SJSA1 (cell line): ENCODE measurements around the gene TRMT112. TPM values are rescaled to one million over a fixed set of nuclear protein-coding genes. Genes with fewer than 3 reads are reported as not detected.
A peak's percentile ranks its signal among the peaks of the same experiment; 100 is the strongest.
"Not testable (repeated sequence)": the region's sequence is repeated elsewhere in the genome, so short reads cannot be mapped to it uniquely, and the experiment has no call there.

Experiments used
- DNase-seq, 2 experiments: peaks; one replicate each; pipeline ENCODE4 v3.0.0-alpha.2; 2015 to 2020; ENCODE audit warnings: low spot score in 2 of 2, low read depth in 1 of 2
- H3K27ac ChIP-seq: fragments of 250-450 bp; sonication (Bioruptor Pico); 2 replicates; pipeline ENCODE4 v1.5.1; 2020; ENCODE audit warnings: mild to moderate bottlenecking, moderate library complexity
- H3K27me3 ChIP-seq: fragments of 250-450 bp; sonication (Bioruptor Pico); replicated peaks from 2 replicates; pipeline ENCODE4 v1.5.1; 2020; ENCODE audit warnings: mild to moderate bottlenecking, moderate library complexity
- H3K36me3 ChIP-seq: fragments of 250-450 bp; sonication (Bioruptor Pico); 2 replicates; pipeline ENCODE4 v1.5.1; 2020; ENCODE audit warnings: mild to moderate bottlenecking
- H3K4me1 ChIP-seq: fragments of 250-450 bp; sonication (Bioruptor Pico); replicated peaks from 2 replicates; pipeline ENCODE4 v1.6.1; 2021; ENCODE audit warnings: mild to moderate bottlenecking
- H3K4me3 ChIP-seq: fragments of 250-450 bp; sonication (Bioruptor Pico); 2 replicates; pipeline ENCODE4 v1.5.1; 2020; ENCODE audit warnings: mild to moderate bottlenecking
- H3K9me3 ChIP-seq: fragments of 250-450 bp; sonication (Bioruptor Pico); replicated peaks from 2 replicates; pipeline ENCODE4 v1.5.1; 2020; ENCODE audit warnings: mild to moderate bottlenecking
- total RNA-seq: library from RNA; depleted of rRNA; stranded (reverse); fragments of >200 nt; shearing (Covaris generic); gene quantifications from 2 replicates; pipeline ENCODE4 v1.2.3, GENCODE V29; 2014

The TRMT112 gene
- total RNA-seq, 1 experiment from 2014 or later: 506 TPM

DNA sequence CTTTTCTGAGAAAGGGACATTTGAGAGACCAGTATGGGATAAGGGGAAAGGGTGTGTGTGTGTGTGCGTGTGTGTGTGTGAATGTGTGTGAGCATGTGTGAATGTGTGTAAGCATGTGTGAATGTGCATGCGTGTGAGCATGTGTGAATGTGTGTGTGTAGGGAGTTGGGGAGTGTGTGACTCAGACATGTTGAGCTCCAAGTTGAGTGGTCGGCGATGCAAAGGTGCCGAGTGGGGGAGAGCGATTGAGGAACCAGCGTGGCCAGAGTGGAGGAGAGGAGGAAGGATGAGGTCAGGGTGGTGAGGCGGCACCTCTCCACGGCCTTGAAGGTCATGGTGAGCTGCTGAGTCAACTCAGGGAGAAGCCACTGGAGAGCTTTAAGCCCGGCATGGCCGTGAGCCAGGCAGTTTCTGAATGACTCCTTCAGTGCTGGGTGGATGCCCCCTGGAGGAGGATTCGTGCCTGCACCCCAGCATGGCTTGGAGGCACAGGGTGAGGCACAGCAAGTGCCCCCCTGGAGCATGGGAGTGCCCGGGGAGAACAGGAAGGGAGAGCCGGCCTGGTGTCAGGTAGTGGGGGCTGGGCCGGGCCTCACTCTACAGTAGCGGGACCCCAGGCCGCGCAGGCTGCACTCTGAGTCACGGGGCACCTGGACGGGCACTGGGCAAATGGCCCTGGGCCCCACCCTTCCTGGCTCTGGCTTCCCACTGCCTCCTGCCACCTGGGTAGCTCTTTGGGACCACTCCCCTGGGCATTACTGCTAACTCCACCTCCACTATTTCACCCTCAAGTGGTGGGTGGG lies 14.4 kb upstream of the TRMT112 start:
- peak; percentile 68 to 92 for DNase-seq
- no peaks in the 10 kb centered on the region for H3K9me3 ChIP-seq
- H3K4me3 ChIP-seq: no peak overlapping the region
- H3K4me1 ChIP-seq: peaks cover 18% of the 10 kb centered on the region
- H3K27me3 ChIP-seq: no peaks in the 10 kb centered on the region
- no peak overlapping the region for H3K27ac ChIP-seq
- H3K36me3 ChIP-seq: no peaks in the 10 kb centered on the region

DNA sequence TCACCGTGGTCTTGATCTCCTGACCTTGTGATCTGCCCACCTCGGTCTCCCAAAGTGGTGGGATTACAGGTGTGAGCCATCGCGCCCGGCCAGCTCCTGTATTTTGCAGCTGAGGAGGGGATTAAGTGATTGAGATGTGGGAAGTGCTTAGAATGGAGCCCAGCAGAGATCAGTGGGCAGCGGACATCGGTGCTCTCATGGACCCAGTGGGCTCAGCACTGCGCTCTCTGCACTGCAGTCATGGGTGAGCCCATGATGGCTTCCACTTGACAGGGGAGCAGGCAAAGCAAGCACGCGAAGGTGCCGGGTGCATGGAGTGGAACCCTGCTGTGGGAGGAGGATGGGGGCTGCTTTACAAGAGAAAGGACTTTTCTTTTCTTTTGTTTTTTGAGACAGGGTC lies 13.5 kb upstream of the TRMT112 start:
- DNase-seq: no peak
- H3K27ac ChIP-seq: no peak overlapping the region
- no peaks in the 10 kb centered on the region for H3K27me3 ChIP-seq

DNA sequence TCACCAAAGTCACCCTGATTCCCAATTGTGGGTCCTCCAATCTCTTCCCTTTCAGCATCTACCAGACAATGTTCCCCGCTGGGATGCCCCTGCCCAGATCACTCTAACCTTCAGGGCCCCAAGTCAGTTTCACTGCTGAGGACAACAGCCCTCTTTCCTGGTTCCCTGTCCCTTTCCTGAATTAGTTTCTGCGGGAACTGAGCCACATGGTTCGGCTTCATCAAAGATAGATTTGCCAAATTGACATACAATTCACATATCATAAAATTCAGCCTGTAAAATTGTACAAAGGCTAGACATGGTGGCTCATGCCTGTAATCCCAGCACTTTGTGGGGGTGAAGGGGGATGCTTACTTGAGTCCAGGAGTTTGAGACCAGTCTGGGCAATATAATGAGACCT lies 10.6 kb upstream of the TRMT112 start:
- H3K4me1 ChIP-seq: peaks cover 9% of the 10 kb centered on the region

More for the DNA sequence above, 13.5 kb upstream of the TRMT112 start:
- Histone ChIP-seq H3K9me3 (no peaks in the 10 kb centered on the region), H3K4me3 (no peak overlapping the region), H3K36me3 (no peaks in the 10 kb centered on the region), H3K4me1 (peaks cover 18% of the 10 kb centered on the region)

DNA sequence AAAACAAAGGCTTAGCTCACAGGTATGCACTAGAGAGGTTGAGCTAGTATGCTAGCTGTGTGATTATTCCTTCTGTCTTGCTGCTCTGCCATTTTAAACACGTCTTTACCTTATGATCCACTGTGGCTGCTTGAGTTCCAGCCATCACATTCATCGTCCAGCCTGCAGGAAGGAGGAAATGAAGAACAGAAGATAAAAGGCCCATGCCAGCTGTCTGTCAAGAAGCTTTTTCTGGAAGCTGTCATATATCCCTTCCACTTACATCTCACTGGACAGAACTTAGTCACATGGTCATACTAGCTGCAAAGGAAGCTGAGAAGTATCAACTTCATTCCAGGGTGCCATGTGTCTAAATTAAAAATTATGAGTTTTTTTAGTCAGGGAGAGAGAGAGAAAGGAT lies 10.0 kb upstream of the TRMT112 start:
- no peak overlapping the region for H3K4me3 ChIP-seq
- H3K9me3 ChIP-seq: no peaks in the 10 kb centered on the region
- peaks cover 9% of the 10 kb centered on the region for H3K4me1 ChIP-seq
- DNase-seq: no peak
- no peak overlapping the region for H3K27ac ChIP-seq
- peaks cover 6% of the 10 kb centered on the region for H3K36me3 ChIP-seq
- H3K27me3 ChIP-seq: no peaks in the 10 kb centered on the region

More for the DNA sequence above, 10.6 kb upstream of the TRMT112 start:
- no peak for DNase-seq
- Histone ChIP-seq H3K36me3 (peaks cover under 1% of the 10 kb centered on the region), H3K4me3 (no peak overlapping the region), H3K9me3 (no peaks in the 10 kb centered on the region), H3K27ac (no peak overlapping the region), H3K27me3 (no peaks in the 10 kb centered on the region)

DNA sequence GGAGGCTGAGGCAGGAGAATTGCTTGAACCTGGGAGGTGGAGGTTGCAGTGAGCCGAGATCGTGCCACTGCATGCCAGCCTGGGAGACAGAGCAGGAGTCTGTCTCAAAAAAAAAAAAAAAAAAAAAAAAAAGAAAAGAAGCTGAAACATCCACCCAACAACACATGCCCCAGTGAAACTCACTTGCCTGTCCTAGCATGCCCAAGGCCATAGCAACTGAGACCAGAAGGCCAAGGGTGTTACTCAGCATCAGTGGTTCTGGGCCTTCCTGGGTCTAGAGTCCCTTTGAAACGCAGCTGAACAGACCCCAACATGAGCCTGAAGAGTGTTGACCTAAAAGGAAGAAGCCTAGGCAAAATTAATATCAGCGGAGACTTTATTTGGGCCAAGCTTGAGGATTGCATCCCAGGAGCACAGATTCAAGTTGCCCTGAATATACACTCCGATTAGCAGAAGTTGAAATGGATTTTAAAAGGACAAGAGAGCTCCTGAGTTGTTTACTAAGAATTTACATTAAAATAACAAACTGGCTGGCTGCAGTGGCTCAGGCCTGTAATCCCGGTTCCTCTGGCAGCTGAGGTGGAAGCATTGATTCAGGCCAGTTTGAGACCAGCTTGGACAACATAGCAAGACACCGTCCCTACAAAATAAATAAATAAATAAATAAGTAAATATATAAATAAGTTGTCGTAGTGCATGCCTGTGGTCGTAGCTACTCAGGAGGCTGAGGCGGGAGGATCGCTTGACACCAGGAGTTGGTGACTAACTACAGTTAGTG lies 7.5 kb upstream of the TRMT112 start:
- H3K4me1 ChIP-seq: peaks cover 10% of the 10 kb centered on the region
- H3K36me3 ChIP-seq: peaks cover 11% of the 10 kb centered on the region
- H3K4me3 ChIP-seq: no peak overlapping the region
- no peak for DNase-seq
- no peaks in the 10 kb centered on the region for H3K9me3 ChIP-seq
- H3K27me3 ChIP-seq: no peaks in the 10 kb centered on the region
- no peak overlapping the region for H3K27ac ChIP-seq

DNA sequence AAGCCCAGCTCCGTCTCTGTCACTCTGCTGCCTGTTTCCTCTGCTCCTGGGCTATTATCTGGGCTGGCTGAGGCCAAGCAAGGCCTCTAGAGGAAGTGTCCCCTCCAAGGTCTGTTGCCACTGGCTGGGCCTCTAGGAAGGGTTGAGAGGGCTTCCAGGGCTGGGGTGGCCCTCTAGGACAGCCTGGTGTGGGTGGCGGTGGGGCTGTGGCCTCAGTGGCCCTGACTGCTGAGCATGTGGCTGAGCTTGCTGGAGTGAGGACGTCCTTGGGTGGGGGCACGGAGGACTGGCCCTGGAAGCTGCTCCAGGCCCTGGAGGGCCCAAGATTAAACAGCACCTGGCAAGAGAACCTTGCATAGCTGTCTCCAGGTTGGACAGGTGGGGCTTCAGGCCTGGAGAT lies 6.6 kb upstream of the TRMT112 start:
- not testable (repeated sequence) for DNase-seq, H3K27ac ChIP-seq, H3K27me3 ChIP-seq, H3K9me3 ChIP-seq, H3K4me3 ChIP-seq
- H3K4me1 ChIP-seq: peaks cover 13% of the 10 kb centered on the region
- H3K36me3 ChIP-seq: peaks cover 11% of the 10 kb centered on the region

DNA sequence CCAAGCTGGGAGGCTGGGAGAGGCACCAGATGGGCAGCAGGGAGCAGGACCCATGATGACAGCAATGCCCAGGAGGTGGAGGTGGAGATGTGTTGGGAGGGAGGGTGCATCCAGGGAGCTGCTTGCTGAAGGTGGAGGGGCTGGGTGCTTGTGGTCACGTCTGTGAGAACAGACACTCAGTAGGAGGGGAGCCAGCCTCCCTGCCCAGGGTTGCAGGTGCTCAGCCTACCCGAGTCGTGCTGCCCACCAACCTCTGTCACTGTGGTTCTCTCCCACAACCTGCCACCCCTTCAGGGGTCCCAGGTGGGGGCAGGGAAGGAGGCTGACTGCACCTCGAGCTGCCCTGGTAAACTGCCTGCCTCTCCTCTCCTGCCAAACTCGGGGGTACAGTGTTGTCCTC lies 6.0 kb upstream of the TRMT112 start:
- no peak for DNase-seq
- Histone ChIP-seq H3K27me3 (no peaks in the 10 kb centered on the region), H3K27ac (no peak overlapping the region), H3K4me3 (no peak overlapping the region), H3K4me1 (peaks cover 15% of the 10 kb centered on the region), H3K9me3 (no peaks in the 10 kb centered on the region), H3K36me3 (peaks cover 11% of the 10 kb centered on the region)

DNA sequence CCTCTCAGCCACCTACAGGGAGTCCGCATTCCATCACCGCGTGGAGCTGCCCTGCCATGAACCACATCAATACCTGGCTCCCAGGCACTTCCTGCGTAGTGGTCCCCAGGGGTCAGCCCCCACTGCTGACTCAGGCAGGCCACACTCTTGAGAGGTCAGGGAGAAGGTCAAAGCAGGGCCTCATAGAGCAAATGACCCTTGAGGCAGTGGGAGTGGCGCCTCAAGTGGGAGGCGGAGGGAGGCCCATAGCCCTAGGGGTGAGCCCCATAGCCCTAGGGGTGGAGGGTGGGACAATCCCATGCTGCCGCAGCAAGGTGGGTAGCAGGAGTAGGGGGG lies 5.5 kb upstream of the TRMT112 start:
- Histone ChIP-seq H3K36me3 (peaks cover 11% of the 10 kb centered on the region), H3K27ac (no peak overlapping the region), H3K4me3 (no peak overlapping the region), H3K4me1 (peaks cover 15% of the 10 kb centered on the region), H3K27me3 (no peaks in the 10 kb centered on the region), H3K9me3 (no peaks in the 10 kb centered on the region)
- DNase-seq: no peak

DNA sequence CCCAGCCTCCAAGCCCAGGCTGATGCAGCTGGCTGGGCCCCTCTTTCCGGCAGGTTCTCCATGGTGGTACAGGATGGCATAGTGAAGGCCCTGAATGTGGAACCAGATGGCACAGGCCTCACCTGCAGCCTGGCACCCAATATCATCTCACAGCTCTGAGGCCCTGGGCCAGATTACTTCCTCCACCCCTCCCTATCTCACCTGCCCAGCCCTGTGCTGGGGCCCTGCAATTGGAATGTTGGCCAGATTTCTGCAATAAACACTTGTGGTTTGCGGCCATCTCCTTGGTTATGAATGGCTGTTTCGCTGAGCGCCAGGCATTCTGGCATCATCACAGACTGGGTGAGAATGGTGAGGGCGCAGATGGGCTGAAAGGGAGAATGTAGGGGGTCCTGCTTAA lies 4.2 kb upstream of the TRMT112 start:
- Histone ChIP-seq H3K4me3 (no peak overlapping the region), H3K36me3 (peaks cover 19% of the 10 kb centered on the region), H3K9me3 (no peaks in the 10 kb centered on the region), H3K4me1 (peaks cover 19% of the 10 kb centered on the region), H3K27ac (no peak overlapping the region), H3K27me3 (no peaks in the 10 kb centered on the region)
- peak; percentile 66 to 75 for DNase-seq

DNA sequence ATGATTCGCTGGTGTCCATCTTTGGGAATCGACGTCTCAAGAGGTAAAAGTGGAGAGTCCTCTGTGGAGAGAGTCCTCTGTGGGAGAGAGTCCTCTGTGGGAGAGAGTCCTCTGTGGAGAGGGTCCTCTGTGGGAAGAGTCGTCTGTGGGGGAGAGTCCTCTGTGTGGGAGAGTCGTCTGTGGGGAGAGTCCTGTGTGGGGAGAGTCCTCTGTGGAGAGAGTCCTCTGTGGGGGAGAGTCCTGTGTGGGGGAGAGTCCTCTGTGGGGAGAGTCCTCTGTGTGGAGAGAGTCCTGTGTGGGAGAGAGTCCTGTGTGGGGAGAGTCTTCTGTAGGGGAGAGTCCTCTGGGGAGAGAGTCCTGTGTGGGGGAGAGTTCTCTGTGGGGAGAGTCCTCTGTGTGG lies 3.7 kb upstream of the TRMT112 start:
- H3K9me3 ChIP-seq: no peaks in the 10 kb centered on the region
- DNase-seq: no peak
- no peak overlapping the region for H3K27ac ChIP-seq
- H3K4me1 ChIP-seq: peaks cover 20% of the 10 kb centered on the region
- peaks cover 24% of the 10 kb centered on the region for H3K36me3 ChIP-seq
- H3K4me3 ChIP-seq: no peak overlapping the region
- no peaks in the 10 kb centered on the region for H3K27me3 ChIP-seq

DNA sequence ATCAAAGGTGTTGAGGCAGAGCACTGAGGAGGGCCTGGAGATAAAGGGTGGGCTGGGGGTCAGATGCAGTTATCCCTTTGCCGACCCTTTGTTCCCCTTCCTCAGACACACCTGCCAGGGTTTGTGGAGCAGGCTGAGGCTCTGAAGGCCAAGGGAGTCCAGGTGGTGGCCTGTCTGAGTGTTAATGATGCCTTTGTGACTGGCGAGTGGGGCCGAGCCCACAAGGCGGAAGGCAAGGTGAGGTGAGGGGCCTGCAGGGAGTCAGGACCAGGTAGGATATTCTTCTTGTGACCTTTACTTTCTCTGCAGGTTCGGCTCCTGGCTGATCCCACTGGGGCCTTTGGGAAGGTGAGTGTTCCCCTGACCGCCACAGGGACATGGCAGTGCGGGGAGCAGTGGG lies 3.2 kb upstream of the TRMT112 start:
- Histone ChIP-seq H3K36me3 (peaks cover 27% of the 10 kb centered on the region), H3K4me1 (peaks cover 20% of the 10 kb centered on the region), H3K9me3 (no peaks in the 10 kb centered on the region), H3K27me3 (no peaks in the 10 kb centered on the region), H3K4me3 (no peak overlapping the region), H3K27ac (no peak overlapping the region)
- no peak for DNase-seq

DNA sequence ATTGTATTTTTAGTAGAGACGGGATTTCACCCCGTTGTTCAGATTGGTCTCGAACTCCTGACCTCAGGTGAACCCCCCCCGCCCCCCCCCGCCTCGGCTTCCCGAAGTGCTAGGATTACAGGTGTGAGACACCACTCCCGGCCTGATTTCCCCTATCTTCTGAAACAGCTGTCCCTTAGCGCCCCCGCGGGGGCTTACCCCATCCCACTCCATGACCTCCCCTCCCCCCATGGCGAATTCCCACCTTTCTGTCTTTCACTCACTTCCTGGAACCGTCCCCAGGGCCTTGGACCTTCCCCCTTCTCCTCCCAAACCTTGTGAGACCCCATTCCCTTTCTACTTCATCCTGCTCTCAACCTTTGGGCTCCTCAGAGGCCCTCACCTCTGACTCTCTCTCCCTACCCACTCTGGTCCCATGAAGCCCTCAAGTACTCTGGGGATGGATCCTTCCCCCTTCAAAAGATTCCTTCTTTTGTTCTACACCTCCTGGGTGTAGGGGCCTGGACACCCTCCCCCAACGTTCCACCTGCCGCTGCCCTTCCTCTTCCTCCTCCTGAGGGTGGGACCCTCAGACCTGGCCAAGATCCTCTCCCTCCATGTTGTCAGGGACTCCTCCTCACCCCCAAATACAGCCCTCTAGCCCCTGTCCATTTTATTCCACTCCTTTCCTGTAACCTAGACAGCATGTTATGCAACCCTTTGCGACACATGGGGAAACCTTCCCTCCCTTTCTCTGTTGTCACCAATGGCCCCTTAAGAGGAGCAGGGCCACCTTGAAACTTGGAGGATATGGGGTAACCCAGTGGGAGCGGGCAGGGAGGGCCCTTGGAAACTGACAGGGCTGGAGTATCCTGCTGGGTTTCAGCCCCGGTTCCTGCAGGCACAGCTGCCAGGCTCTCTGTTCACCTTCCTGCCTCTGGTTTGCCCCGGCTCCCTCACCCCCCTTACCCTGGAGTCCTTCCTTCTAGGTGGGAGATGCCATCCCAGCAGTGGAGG lies 1.7 kb upstream of the TRMT112 start:
- Histone ChIP-seq H3K4me3 (peak overlapping the region; percentile 69), H3K36me3 (peaks cover 42% of the 10 kb centered on the region), H3K27ac (no peak overlapping the region; the same call in 1 of the 2 replicates), H3K9me3 (no peaks in the 10 kb centered on the region), H3K4me1 (peaks cover 20% of the 10 kb centered on the region), H3K27me3 (no peaks in the 10 kb centered on the region)
- no peak for DNase-seq

DNA sequence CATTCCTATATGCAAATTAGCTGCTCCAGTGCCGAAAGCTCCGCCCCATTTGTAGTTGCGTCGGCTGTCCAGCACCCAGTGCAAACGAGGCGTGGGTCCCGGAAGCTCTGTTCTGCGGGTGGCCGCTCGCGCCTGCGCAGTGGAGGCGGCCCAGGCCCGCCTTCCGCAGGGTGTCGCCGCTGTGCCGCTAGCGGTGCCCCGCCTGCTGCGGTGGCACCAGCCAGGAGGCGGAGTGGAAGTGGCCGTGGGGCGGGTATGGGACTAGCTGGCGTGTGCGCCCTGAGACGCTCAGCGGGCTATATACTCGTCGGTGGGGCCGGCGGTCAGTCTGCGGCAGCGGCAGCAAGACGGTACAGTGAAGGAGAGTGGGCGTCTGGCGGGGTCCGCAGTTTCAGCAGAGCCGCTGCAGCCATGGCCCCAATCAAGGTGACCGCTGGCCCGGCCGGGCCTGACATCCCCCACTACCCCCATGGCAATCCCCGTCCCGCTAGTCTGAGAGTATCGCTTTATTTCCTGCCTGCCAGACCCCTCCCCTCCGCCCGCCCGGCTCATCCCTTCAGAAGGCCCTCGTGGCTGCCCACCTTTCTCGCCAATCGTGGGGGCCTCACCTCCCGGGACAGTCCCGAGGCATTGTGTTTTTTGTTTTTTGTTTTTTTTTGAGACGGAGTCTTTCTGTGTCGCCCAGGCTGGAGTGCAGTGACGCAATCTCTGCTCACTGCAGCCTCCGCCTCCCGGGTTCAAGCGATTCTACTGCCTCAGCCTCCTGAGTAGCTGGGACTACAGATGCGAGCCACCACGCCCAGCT lies 804 bp upstream of the TRMT112 start, which contains the start of gene PRDX5:
Gene PRDX5, plus strand, starts transcription at position 161 of the 805 bp plus-strand sequence. Its CDS starts 95 bp downstream, at position 256.
- Histone ChIP-seq H3K36me3 (peaks cover 46% of the 10 kb centered on the region), H3K4me1 (peaks cover 20% of the 10 kb centered on the region), H3K27me3 (no peaks in the 10 kb centered on the region), H3K9me3 (no peaks in the 10 kb centered on the region), H3K4me3 (peak within 1 kb of the TSS; percentile 69), H3K27ac (peak within 1 kb of the TSS; percentile 81)
- DNase-seq: peak; percentile 97 to 99
